Measurements from ENCODE around the gene GNG5.
"Not testable (repeated sequence)": the region's sequence is repeated elsewhere in the genome, so short reads cannot be mapped to it uniquely, and the experiment has no call there.

Gene GNG5

GRCh38 chr1:84506002-84506728, at the start of gene GNG5, which contains the start of gene SPATA1:
Gene GNG5, minus strand, starts transcription at chr1:84506581. Its CDS starts 490 bp downstream, at chr1:84506091.
Gene SPATA1, plus strand, starts transcription at chr1:84506386. Its CDS starts 9,974 bp downstream, at chr1:84516360.
- DNase-seq: peak; percentile 86

- DNase-seq: no peak
Measured at GRCh38 chr1:84550826-84551225, 44.4 kb upstream of the GNG5 start.

GRCh38 chr1:84541679-84542078, 35.3 kb upstream of the GNG5 start:
- no peak for DNase-seq

- no peak for DNase-seq
Measured at GRCh38 chr1:84540759-84541158, 34.4 kb upstream of the GNG5 start.

GRCh38 chr1:84539972-84540371, 33.6 kb upstream of the GNG5 start:
- DNase-seq: no peak

- no peak for DNase-seq
Measured at GRCh38 chr1:84538599-84538998, 32.2 kb upstream of the GNG5 start.

GRCh38 chr1:84525779-84526178, 19.4 kb upstream of the GNG5 start:
- DNase-seq: no peak

- no peak for DNase-seq
Measured at GRCh38 chr1:84524590-84524989, 18.2 kb upstream of the GNG5 start.

- DNase-seq: no peak
Measured at GRCh38 chr1:84510668-84511067, 4.3 kb upstream of the GNG5 start.

GRCh38 chr1:84510165-84510564, 3.8 kb upstream of the GNG5 start:
- DNase-seq: no peak

- no peak for DNase-seq
Measured at GRCh38 chr1:84509029-84509428, 2.6 kb upstream of the GNG5 start.

- no peak for DNase-seq
Measured at GRCh38 chr1:84508510-84508909, 2.1 kb upstream of the GNG5 start.

- DNase-seq: not testable (repeated sequence)
Measured at GRCh38 chr1:84507887-84508286, 1.5 kb upstream of the GNG5 start.

GRCh38 chr1:84506729-84507453, 510 bp upstream of the GNG5 start:
- no peak for DNase-seq

- peak; percentile 39 for DNase-seq
Measured at GRCh38 chr1:84505493-84506001, 834 bp downstream of the GNG5 start.

- DNase-seq: no peak
Measured at GRCh38 chr1:84504580-84505492, 1.5 kb downstream of the GNG5 start.

GRCh38 chr1:84502927-84503326, 3.5 kb downstream of the GNG5 start:
- no peak for DNase-seq

- DNase-seq: no peak
Measured at GRCh38 chr1:84497631-84498275, 8.6 kb downstream of the GNG5 start.

- no peak for DNase-seq
Measured at GRCh38 chr1:84496498-84496897, 9.9 kb downstream of the GNG5 start.

- DNase-seq: no peak
Measured at GRCh38 chr1:84493747-84494146, 12.6 kb downstream of the GNG5 start.

GRCh38 chr1:84492726-84493125, 13.7 kb downstream of the GNG5 start:
- no peak for DNase-seq

GRCh38 chr1:84489766-84490165, 16.6 kb downstream of the GNG5 start:
- DNase-seq: no peak

- DNase-seq: no peak
Measured at GRCh38 chr1:84488107-84488506, 18.3 kb downstream of the GNG5 start.
